H9 (cell line): ENCODE results near the gene UTP20. TPM values are rescaled to one million over a fixed set of nuclear protein-coding genes. Genes with fewer than 3 reads are reported as not detected.

ENCODE experiments used
- DNase-seq: peaks from one replicate; pipeline ENCODE4 v3.0.0-alpha.2; 2017
- H2AFZ ChIP-seq: one replicate; pipeline ENCODE4 v1.6.1; 2013; ENCODE audit warnings: mild to moderate bottlenecking, low read length, control low read depth, moderate library complexity
- H2AK5ac ChIP-seq: 2 replicates; pipeline ENCODE4 v1.6.1; 2013; ENCODE audit warnings: low read length, control low read depth, mixed read lengths; ENCODE audit not compliant: insufficient read length
- H2BK120ac ChIP-seq: one replicate; pipeline ENCODE4 v1.6.1; 2013; ENCODE audit warnings: low read depth, mild to moderate bottlenecking, low read length, control low read depth, inconsistent platforms; ENCODE audit not compliant: poor library complexity, severe bottlenecking
- H2BK12ac ChIP-seq: 2 replicates; pipeline ENCODE4 v1.6.1; 2013; ENCODE audit warnings: low read length, control low read depth, mixed read lengths, low read depth; ENCODE audit not compliant: insufficient read length
- H2BK15ac ChIP-seq: 2 replicates; pipeline ENCODE4 v1.6.1; 2013; ENCODE audit warnings: low read depth, low read length, control low read depth
- H2BK20ac ChIP-seq: one replicate; pipeline ENCODE4 v1.6.1; 2013; ENCODE audit warnings: low read depth, mild to moderate bottlenecking, low read length, control low read depth, inconsistent platforms; ENCODE audit not compliant: poor library complexity, severe bottlenecking
- H2BK5ac ChIP-seq: 2 replicates; pipeline ENCODE4 v1.6.1; 2013; ENCODE audit warnings: low read length, control low read depth, mixed read lengths; ENCODE audit not compliant: insufficient read length
- H3K14ac ChIP-seq: 2 replicates; pipeline ENCODE4 v1.6.1; 2013; ENCODE audit warnings: low read length, control low read depth; ENCODE audit not compliant: insufficient read depth
- H3K18ac ChIP-seq: 2 replicates; pipeline ENCODE4 v1.6.1; 2013; ENCODE audit warnings: low read depth, mild to moderate bottlenecking, mixed read lengths, low read length, control low read depth; ENCODE audit not compliant: insufficient read length
- H3K23ac ChIP-seq: 2 replicates; pipeline ENCODE4 v1.6.1; 2013; ENCODE audit warnings: low read length, control low read depth, mixed read lengths, low read depth; ENCODE audit not compliant: insufficient read length
- H3K23me2 ChIP-seq: 2 replicates; pipeline ENCODE4 v1.6.1; 2013; ENCODE audit warnings: low read depth, mild to moderate bottlenecking, mixed read lengths, low read length, control low read depth; ENCODE audit not compliant: insufficient read length, poor library complexity, severe bottlenecking
- H3K27ac ChIP-seq: 2 replicates; pipeline ENCODE4 v1.5.1; 2013; ENCODE audit warnings: low read length, control low read depth, mixed read lengths, low read depth; ENCODE audit not compliant: insufficient read length
- H3K27me3 ChIP-seq: 2 replicates; pipeline ENCODE4 v1.6.1; 2013; ENCODE audit warnings: low read length, control low read depth, inconsistent platforms; ENCODE audit not compliant: insufficient read depth
- H3K4ac ChIP-seq: 2 replicates; pipeline ENCODE4 v1.6.1; 2013; ENCODE audit warnings: low read depth, mild to moderate bottlenecking, control low read depth, inconsistent platforms, low read length, moderate library complexity
- H3K4me1 ChIP-seq: 2 replicates; pipeline ENCODE4 v1.6.1; 2013; ENCODE audit warnings: low read length, control low read depth, inconsistent platforms; ENCODE audit not compliant: insufficient read depth
- H3K4me2 ChIP-seq: 2 replicates; pipeline ENCODE4 v1.6.1; 2013; ENCODE audit warnings: low read length, control low read depth, mixed read lengths; ENCODE audit not compliant: insufficient read length, insufficient read depth
- H3K56ac ChIP-seq: 2 replicates; pipeline ENCODE4 v1.6.1; 2013; ENCODE audit warnings: low read depth, mild to moderate bottlenecking, mixed read lengths, low read length, control low read depth; ENCODE audit not compliant: insufficient read length
- H3K79me1 ChIP-seq: 2 replicates; pipeline ENCODE4 v1.6.1; 2013; ENCODE audit warnings: low read depth, mild to moderate bottlenecking, moderate library complexity, low read length, control low read depth, inconsistent platforms; ENCODE audit not compliant: insufficient read depth, poor library complexity, severe bottlenecking
- H3K79me2 ChIP-seq: 2 replicates; pipeline ENCODE4 v1.6.1; 2013; ENCODE audit warnings: low read length, control low read depth, inconsistent platforms; ENCODE audit not compliant: insufficient read depth
- H3K9ac ChIP-seq: 2 replicates; pipeline ENCODE4 v1.6.1; 2013; ENCODE audit warnings: low read length, control low read depth, mixed read lengths; ENCODE audit not compliant: insufficient read length; ENCODE audit errors: extremely low read depth
- H3K9me3 ChIP-seq: one replicate; pipeline ENCODE4 v1.6.1; 2013; ENCODE audit warnings: low read depth, low read length, inconsistent platforms; ENCODE audit not compliant: control insufficient read depth
- H3T11ph ChIP-seq: one replicate; pipeline ENCODE4 v1.6.1; 2013; ENCODE audit warnings: mild to moderate bottlenecking, low read length, control low read depth, inconsistent platforms
- H4K20me1 ChIP-seq: one replicate; pipeline ENCODE4 v1.6.1; 2013; ENCODE audit not compliant: control insufficient read depth, insufficient read length, insufficient read depth
- H4K5ac ChIP-seq: 2 replicates; pipeline ENCODE4 v1.6.1; 2013; ENCODE audit warnings: low read depth, mild to moderate bottlenecking, mixed read lengths, low read length, control low read depth; ENCODE audit not compliant: insufficient read length
- H4K8ac ChIP-seq: replicated peaks from 2 replicates; pipeline ENCODE4 v1.6.1; 2013; ENCODE audit warnings: low read length, control low read depth, mixed read lengths, low read depth; ENCODE audit not compliant: insufficient read length
- H4K91ac ChIP-seq: 2 replicates; pipeline ENCODE4 v1.6.1; 2013; ENCODE audit warnings: low read depth, mild to moderate bottlenecking, moderate library complexity, mixed read lengths, low read length, control low read depth; ENCODE audit not compliant: insufficient read length
- H3K27ac Mint-ChIP-seq, 3 experiments: 2 replicates in 2 of 3; 3 replicates in 1 of 3; pipeline ENCODE4 v1.8.0; 2020 to 2021; ENCODE audit warnings: mixed read lengths in 3 of 3, mild to moderate bottlenecking in 1 of 3, moderate library complexity in 1 of 3
- H3K27me3 Mint-ChIP-seq: 2 replicates; pipeline ENCODE4 v1.8.0; 2021; ENCODE audit warnings: low read depth, mild to moderate bottlenecking, moderate library complexity, mixed read lengths
- H3K36me3 Mint-ChIP-seq, 3 experiments: 2 replicates in 2 of 3; 3 replicates in 1 of 3; pipeline ENCODE4 v1.8.0; 2020 to 2021; ENCODE audit warnings: low read depth in 3 of 3, mixed read lengths in 3 of 3; ENCODE audit not compliant: insufficient read depth in 1 of 3
- H3K4me1 Mint-ChIP-seq, 2 experiments: 2 replicates each; pipeline ENCODE4 v1.8.0; 2020; ENCODE audit warnings: mixed read lengths in 2 of 2
- H3K4me3 Mint-ChIP-seq, 2 experiments: 2 replicates in 1 of 2; 3 replicates in 1 of 2; pipeline ENCODE4 v1.8.0; 2020 to 2021; ENCODE audit warnings: mild to moderate bottlenecking in 2 of 2, mixed read lengths in 2 of 2, moderate library complexity in 1 of 2
- H3K9me3 Mint-ChIP-seq, 2 experiments: 2 replicates in 1 of 2; 3 replicates in 1 of 2; pipeline ENCODE4 v1.8.0; 2020; ENCODE audit warnings: mild to moderate bottlenecking in 2 of 2, mixed read lengths in 2 of 2, moderate library complexity in 1 of 2
- WGBS: extraction: QIAGEN DNeasy Blood & Tissue Kit; methylation state at CpG from one replicate; pipeline ENCODE4 v1.1.7; 2013; ENCODE audit warnings: missing lambda C conversion rate, low lambda C conversion rate, mixed read lengths; ENCODE audit not compliant: insufficient read length; ENCODE audit errors: extremely low coverage; 5-methylcytosine and 5-hydroxymethylcytosine counted together
- total RNA-seq: library from RNA; stranded (reverse); gene quantifications from 2 replicates; pipeline ENCODE4 v1.2.1, GENCODE V29; 2021
- TF ChIP-seq, protein P1 (sequence below): fragments of 200-600 bp; sonication (generic); conservative IDR thresholded peaks from 3 replicates; pipeline ENCODE4 v1.8.0; 2021; ENCODE audit warnings: antibody characterized with exemption, mild to moderate bottlenecking

UTP20 gene
- total RNA-seq, 1 experiment from 2014 or later = 38.3 TPM

DNA sequence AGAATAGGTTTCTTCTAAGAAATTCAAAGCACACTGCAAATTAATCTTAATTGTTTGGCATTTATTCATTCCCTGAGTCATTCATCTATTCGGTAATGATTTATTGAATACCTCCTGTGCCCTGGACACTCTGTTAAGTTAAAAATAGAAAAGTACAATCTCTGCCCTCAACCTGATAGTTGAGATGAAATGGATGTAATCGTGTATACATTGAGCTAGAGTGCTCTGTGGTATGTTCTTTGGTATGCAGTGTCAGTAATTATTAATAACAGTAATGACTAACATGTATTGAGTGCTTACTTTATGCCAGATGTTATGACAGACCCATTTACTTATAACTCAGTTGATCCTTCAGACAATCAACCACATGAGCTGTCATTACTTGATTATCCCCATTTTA lies 47.6 kb downstream of the UTP20 start:
- no peak overlapping the region for H4K5ac ChIP-seq
- TF ChIP-seq, protein P1, sequence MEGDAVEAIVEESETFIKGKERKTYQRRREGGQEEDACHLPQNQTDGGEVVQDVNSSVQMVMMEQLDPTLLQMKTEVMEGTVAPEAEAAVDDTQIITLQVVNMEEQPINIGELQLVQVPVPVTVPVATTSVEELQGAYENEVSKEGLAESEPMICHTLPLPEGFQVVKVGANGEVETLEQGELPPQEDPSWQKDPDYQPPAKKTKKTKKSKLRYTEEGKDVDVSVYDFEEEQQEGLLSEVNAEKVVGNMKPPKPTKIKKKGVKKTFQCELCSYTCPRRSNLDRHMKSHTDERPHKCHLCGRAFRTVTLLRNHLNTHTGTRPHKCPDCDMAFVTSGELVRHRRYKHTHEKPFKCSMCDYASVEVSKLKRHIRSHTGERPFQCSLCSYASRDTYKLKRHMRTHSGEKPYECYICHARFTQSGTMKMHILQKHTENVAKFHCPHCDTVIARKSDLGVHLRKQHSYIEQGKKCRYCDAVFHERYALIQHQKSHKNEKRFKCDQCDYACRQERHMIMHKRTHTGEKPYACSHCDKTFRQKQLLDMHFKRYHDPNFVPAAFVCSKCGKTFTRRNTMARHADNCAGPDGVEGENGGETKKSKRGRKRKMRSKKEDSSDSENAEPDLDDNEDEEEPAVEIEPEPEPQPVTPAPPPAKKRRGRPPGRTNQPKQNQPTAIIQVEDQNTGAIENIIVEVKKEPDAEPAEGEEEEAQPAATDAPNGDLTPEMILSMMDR = no peak
- no peak overlapping the region for H2BK15ac ChIP-seq
- no peak overlapping the region for H3K27ac ChIP-seq
- H2BK5ac ChIP-seq = no peak overlapping the region
- H3K27ac Mint-ChIP-seq = no peak overlapping the region
- no peak overlapping the region for H4K91ac ChIP-seq
- H3K27me3 ChIP-seq = no peaks in the 10 kb centered on the region
- H2BK120ac ChIP-seq = no peak overlapping the region
- no peak overlapping the region for H3K4me3 Mint-ChIP-seq
- no peak overlapping the region for H3K14ac ChIP-seq
- H3K56ac ChIP-seq = no peak overlapping the region
- no peaks in the 10 kb centered on the region for H3K79me1 ChIP-seq
- no peak overlapping the region for H3K18ac ChIP-seq
- H2AK5ac ChIP-seq = no peak overlapping the region
- no peak overlapping the region for H2AFZ ChIP-seq
- no peaks in the 10 kb centered on the region for H3K23me2 ChIP-seq
- H4K20me1 ChIP-seq = no peaks in the 10 kb centered on the region
- no peak overlapping the region for H4K8ac ChIP-seq
- H3K4ac ChIP-seq = no peak overlapping the region
- no peaks in the 10 kb centered on the region for H3K9me3 Mint-ChIP-seq
- H3K9me3 ChIP-seq = no peaks in the 10 kb centered on the region
- no CpG with 5 or more reads among the region's 2 CpGs for WGBS
- H2BK12ac ChIP-seq = no peak overlapping the region
- DNase-seq = no peak
- no peak overlapping the region for H3K23ac ChIP-seq
- H3K9ac ChIP-seq = no peak overlapping the region
- H3K4me1 ChIP-seq = no peaks in the 10 kb centered on the region
- no peak overlapping the region for H2BK20ac ChIP-seq
- H3K4me2 ChIP-seq = no peak overlapping the region
- no peaks in the 10 kb centered on the region for H3K4me1 Mint-ChIP-seq
- H3T11ph ChIP-seq = no peak overlapping the region
- H3K79me2 ChIP-seq = no peaks in the 10 kb centered on the region
- H3K27me3 Mint-ChIP-seq = no peaks in the 10 kb centered on the region
- peaks cover 10 to 70% (median 50%) of the 10 kb centered on the region in 3 experiments; a peak in 6 of 7 replicates for H3K36me3 Mint-ChIP-seq
